DMS 273 (cell line): ENCODE measurements around the gene LSP1.

ENCODE experiments used
- DNase-seq: peaks from one replicate; lab custom pipeline; 2025; ENCODE audit not compliant: unreplicated experiment; lab: John Stamatoyannopoulos, UW

The LSP1 gene

DNA sequence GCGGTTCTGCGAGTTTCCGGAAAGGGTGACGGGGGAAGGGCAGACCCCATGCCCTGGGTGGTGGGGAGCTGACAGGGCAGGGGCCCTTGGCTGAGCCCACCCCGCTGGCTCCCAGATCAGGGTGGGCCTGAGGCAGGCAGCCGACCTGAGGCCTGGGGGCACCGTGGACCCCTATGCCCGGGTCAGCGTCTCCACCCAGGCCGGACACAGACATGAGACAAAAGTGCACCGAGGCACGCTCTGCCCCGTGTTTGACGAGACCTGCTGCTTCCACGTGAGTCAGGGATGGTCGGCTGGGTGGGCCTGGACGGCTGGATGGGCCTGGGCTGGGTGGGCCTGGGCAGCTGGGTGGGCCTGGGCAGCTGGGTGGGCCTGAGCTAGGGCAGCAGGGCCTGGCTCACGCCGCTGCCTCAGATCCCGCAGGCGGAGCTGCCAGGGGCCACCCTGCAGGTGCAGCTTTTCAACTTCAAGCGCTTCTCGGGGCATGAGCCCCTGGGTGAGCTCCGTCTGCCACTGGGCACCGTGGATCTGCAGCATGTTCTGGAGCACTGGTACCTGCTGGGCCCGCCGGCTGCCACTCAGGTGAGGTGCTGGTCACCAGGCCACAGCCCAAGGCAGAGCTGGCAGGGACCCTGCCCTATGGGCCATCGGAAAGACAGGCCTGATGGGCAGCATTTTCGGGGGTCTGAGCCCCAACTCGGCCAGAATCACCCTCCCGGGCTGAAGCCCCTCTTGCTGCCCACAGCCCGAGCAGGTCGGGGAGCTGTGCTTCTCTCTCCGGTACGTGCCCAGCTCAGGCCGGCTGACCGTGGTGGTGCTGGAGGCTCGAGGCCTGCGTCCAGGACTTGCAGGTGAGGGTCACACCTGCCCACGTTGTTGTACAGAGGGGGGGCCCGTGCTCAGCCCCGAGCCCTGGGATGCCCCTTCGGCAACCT, 16.6 kb upstream of the LSP1 start:
- DNase-seq = no peak

DNA sequence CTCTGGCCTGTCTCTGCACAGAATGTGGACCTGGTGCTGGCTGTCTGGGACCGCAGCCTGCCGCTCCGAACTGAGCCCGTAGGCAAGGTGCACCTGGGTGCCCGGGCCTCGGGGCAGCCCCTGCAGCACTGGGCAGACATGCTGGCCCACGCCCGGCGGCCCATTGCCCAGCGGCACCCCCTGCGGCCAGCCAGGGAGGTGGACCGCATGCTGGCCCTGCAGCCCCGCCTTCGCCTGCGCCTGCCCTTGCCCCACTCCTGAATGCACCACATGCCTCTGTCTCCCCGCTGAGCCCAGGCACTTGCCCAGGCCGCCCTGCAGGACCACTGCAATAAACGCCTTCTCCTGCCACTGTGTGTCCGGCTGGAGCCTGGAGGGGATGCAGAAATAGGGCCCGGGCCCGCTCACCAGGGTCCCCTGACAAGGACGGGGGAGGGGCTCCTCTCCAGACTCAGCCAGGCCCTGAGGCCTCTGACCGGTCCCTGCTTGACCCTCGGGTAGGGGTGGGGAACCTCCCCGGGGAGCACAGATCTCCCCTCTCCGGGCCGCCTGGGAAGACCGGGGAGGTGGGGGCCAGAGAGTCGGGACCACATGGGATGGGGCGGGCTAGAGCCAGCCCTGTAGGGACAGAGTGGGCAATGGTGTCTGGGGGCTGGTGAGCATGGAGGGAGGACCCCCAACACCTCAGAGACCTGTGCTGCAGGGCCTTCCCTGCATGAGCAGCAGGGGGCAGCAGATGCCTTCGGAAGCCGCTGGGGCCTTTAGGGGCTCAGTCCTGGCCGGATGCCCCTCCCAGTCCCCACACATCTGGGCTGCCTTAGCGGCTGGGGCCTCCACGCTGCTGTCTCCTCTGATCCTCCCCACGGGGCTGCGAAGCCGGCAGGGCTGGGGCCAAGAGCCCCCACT, 15.5 kb upstream of the LSP1 start:
- DNase-seq = peak; percentile 67

DNA sequence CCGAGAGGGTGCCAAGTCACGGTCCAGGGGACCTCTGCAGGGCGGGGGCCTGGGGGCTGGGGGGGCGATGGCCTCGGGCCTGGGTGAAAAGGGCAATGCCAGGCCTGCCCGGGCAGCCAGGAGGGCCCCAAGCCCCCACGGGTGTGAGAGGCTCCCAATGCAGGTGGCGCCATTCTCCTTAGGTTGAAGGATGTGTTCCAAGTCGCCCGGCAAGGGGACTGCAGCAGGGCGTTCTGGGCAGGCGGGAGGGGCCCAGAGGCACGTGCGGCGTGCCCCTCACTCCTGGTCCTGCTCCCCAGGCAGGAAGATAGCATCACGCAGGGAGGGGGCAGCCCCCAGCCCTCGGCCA, 14.8 kb upstream of the LSP1 start:
- no peak for DNase-seq

DNA sequence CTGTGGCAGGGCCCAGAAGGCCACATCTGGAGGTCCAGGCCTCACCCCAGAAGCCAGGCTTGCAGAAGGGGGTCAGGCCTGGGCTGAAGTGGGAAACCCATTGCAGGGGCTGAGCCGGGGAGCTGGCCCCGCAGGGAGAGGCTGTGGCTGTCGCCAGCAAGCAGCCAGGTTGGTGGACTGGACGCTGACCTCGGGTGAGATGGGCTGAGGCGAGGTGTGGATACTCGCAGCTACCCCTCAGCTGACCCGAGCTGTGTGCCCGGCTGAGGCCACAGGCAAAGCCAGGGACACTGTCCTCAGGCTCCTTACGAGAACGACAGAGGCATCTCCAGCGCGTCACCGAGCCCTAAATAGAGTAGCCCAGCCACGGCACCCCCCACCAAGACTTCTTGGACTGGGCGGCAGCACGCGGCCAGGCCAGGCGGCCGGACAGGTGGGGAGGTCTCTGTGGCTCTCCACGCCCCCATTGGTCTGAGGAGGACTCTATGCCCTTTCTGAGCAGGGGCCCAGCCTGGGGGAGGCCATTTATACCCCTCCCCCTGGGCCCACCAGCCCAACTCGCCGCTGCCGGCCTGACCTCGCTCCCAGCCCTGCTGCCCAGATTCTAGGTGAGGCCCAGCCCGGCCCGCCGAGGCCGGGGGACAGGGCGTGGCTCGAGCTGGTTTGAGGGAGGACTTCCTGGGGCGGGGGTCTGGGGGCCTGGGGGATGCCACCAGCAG, 14.3 kb upstream of the LSP1 start, which contains the start of gene TNNI2:
Gene TNNI2, plus strand, starts transcription at position 556 of the 719 bp plus-strand sequence. CDS start 716 bp downstream, outside the sequence.
- no peak for DNase-seq

DNA sequence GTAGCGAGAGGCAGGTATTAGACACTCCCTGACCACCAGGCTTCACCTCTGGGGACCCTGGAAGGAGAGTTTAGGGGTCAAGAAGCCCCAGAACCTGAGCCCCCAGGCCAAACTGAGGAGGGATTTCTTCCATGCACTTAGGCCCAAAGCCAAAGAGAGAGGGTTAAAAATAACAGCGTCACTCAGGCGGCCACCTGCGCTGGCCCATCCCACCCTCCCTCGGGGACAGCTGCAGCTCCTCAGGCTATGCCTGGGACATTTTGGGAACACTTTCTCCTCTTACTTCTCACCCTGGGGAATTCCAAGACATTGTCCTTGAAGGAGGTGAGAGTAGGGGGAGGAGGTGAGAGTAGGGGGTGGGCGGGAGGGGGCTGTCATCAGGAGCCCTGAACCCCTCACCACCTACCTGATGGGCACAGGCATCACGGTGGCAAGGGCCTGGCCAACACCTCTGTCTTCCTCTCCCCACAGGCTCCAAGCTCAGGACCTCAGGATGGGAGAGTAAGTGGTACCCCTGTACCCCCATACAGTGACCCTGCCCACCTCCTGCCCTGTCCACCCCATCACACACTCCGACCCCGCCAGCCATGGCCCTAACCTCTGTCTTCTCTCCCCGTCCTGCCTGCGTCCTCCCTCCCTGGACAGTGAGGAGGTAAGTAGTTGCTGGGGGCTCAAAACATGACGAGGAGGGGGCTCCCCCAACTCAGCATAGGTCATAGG, 13.5 kb upstream of the LSP1 start:
- DNase-seq = no peak

DNA sequence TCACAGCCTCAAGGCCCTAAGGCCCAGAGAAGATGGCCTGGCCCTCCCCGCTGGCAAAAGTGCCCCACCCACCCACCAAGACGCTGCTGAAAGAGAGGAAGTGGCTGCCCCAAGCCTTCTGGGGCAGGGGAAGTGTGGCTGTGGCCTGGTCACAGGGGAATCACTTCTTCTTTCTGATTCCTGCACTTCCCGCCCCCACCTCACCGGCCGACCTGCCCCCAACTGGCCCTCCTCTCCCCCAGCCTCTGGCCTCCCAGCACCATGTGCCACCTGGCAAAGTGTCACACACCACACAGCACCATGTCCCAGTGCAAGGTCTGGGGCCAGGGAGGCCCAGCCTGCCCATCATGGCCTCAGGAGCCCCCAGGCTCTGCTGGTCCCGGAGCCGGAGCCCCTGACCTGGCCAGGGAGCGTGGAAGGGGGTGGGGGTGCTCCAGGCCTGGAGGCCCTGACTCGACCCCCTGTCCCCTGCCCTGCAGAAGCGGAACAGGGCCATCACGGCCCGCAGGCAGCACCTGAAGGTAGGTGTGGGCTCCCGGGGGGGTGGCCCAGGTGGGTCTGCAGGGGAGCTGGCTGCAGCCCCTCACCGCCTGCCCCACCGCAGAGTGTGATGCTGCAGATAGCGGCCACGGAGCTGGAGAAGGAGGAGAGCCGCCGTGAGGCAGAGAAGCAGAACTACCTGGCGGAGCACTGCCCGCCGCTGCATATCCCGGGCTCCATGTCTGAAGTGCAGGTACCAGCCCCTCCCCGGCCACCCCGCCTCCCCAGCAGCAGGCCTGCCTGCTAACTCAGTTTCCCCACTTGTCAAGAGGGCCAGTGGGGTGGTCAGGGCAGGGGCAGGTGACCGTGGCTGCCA, 12.7 kb upstream of the LSP1 start:
- no peak for DNase-seq

DNA sequence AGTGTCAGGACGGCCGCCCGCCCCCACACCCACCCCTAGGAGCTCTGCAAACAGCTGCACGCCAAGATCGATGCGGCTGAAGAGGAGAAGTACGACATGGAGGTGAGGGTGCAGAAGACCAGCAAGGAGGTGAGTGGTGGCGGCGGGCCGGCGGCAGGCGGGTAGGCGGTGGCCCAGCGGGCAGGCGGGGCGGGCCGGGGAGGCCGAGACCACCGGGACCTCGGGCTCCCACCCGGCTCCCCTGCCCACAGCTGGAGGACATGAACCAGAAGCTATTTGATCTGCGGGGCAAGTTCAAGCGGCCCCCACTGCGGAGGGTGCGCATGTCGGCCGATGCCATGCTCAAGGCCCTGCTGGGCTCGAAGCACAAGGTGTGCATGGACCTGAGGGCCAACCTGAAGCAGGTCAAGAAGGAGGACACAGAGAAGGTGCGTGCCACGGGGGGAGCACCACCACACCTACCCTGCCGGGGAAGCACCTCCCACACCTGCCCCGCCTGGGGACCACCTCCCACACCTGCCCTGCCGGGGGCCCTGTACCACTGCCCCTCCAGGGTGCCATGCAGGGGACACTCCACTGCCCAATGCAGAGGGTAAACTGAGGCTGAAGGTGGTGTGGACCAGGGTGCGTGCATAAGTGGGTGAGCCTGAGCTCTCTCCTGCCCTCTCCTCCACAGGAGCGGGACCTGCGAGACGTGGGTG, 12.0 kb upstream of the LSP1 start:
- DNase-seq = no peak

DNA sequence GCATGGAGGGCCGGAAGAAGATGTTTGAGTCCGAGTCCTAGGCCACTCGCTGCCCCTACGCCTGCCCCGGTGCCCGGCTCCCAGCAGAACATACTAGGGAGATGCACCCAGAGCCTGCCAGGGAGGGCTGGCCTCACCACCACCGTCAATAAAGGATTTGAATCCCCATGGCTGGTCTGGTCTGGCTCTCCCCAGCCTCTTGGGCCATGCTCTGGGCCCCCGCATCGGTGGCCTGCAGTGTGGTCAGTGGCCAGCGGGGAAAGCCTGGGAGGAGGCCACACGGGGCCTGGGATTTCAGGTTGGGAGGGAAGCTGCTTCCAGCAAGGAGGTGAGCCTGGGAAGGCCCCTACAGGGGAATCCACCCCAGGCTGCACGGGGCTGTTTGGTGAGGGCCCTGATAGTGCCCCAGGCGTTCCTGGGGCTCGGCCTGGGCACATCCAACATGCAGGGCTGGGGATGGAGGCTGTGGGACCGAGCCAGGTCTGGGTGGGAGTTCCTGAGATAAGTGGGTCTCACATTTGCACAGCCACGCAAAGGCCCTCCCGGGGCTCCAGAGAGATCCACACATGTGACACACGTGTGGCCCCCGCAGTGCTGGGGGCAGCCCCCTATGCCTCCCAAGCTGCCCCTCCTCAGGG, 11.3 kb upstream of the LSP1 start:
- DNase-seq = no peak

DNA sequence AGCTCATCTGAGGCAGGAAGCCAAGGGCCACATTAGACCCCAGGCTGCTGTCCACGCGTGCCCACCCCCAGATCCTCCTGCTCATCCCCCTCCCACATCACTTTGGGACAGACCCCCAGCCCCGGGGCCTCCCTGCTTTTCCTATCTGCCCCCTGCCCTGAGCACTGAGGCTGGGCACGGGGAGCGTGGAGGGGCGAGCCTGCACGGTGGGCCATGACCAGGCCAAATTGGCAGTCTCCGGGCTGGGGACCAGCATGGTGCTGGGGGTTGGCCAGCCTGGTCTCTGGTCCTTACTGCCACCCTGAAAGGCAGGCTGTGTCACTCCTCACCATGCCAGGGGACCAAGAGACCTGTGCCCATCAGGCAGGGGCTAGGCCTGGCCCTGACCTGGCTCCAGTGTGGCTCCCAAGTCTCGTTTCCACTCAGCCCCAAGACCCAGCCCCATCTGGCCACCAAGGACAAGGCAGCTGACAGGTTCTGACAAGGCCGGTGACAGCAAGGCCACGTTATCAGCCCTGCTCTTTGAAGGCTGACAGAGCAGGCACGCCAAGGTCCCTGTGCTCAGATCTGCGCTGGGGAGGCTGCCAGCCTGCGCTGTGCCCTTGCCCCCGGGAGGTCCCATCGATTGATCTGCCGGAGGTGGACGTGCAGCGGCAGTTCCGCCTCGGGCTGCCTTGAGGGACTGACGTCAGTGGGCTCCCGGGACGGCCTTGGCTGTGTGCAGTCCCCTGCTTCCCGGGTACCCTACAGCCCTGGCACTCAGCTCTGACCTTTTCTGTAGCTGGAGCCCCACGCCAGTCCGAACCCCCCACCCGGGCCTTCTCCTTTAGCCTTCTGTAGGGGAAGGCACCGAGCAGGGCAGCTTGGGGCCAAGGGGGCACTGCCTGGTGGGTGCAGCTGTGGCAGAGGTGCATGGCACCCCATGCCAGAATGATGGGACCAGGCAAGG, 10.5 kb upstream of the LSP1 start:
- no peak for DNase-seq

DNA sequence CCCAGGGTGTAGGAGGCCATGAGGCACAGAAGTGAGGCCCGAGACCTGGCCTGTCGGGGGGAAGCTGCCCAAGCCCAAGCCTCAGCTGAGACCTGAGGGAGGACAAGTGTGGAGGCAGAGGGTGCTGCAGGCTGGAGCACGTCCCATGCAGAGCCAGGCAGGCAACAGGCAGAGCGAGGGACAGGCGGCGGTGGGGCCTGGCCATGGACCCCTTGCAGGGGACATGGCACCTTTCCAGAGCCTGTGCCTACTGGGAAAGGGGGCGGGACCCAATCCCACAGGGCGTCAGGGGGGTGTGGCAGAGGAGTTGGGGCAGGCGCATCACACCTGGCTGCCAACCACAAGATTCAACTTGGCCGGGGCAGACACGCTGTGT, 9.8 kb upstream of the LSP1 start:
- no peak for DNase-seq

DNA sequence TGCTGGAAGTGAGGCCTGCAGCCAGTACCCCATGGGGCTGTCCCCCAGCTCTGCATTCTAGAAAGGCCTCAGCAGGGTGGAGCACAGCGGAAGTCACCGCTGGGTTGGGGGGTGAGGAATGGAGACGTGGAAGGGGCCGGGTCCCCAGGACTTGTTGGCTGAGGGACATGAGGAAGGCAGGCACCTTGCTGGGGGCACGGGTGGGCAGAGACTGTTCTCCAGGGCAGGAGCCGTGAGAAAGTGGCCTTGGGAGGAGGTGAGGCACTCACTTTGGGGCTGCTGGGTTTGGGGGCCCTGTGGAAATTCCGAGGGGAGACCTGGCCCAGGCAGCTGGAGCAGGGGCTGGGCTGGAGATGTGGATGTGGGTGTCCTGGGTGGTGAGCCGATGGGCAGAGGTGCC, 9.1 kb upstream of the LSP1 start:
- DNase-seq = no peak

DNA sequence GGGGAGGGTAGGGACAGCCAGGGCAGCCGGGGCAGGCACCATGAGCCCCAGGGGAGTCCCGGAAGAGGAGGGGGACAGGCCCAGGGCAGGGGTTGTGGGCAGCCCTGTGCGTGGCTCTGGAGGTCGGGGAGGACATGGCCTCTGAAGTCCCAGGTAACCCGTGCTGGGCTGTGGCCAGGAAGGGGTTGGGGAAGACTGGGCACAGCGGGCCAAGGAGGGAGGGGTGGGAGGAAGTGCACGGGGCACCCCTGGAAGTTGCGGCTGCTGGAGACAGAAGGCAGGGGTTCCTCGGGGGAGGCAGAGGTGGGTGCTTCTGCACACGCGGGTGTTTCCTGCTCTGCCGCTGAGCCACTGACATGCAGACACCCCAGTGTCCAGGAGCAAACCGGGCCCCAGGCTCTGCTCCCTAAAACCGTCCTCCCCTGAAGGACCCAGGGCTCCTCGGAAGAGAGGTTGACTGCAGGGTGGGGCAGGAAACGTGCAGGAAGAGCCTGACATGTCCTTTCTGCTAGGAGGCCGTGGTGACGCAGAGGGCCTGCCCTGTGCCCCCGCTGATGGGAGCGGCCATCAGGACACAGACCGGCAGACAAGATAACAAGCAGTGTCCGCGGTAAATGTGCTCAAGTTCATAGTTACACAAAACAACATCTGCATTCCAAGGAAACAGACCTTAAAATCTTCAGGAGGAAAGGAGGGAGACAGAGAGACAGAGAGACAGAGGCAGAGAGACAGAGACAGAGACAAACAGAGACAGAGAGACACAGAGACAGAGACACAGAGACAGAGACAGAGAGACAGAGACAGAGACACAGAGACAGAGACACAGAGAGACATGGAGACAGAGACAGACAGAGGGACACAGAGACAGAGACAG, 8.4 kb upstream of the LSP1 start:
- DNase-seq = no peak

DNA sequence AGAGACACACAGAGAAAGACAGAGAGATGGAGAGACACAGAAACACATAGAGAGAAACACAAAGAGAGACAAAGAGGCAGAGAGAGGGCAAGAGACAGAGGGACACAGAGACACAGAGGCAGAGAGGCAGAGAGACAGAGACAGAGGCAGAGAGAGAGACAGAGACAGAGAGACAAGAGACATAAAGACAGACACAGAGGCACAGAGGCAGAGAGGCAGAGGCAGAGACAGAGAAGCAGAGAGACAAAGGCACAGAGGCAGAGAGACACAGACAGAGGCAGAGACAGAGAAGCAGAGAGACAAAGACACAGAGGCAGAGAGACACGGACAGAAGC, 7.8 kb upstream of the LSP1 start:
- no peak for DNase-seq

DNA sequence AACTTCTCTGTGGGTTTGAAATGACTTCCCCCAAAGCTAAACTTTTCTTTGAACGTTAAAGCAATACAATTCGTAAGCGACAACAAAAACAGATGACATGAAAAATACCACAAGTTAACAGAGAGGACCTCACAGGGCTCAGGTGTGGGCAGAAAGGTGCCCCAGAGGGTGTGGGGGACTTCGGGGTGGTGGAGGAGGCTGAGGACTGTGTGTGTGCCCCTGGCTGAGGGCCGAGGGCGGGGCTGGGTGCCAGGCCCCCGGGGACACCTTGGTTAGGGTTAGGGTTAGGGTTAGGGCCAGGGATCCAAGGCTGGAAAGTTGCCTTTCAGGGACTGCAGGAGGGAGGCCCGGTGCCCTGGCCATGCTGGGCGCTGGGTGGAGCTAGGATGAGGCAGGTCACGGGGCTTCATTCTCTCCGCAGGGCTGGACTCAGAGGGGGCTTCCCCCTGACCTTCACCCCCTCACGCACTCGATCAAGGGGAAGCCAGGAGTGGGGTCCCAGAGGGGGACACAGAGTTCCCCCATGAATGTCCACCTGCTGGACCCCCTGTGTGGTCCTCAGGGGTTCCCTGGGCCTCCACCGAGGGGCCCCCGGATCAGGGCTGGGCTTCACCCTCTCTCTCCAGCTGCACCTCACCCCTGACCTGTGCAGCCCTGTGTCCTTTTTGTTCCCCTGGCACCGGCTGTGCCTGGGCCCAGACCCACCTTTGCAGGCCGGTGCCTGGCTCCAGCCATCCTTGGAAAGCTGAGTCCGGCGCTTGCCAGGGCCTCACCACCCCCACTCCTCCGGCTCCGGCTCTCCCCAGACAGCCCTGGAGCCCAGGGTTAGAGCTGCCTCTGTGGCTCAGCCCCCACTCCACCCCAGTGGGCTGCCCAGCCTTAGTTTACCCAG, 7.1 kb upstream of the LSP1 start:
- no peak for DNase-seq

DNA sequence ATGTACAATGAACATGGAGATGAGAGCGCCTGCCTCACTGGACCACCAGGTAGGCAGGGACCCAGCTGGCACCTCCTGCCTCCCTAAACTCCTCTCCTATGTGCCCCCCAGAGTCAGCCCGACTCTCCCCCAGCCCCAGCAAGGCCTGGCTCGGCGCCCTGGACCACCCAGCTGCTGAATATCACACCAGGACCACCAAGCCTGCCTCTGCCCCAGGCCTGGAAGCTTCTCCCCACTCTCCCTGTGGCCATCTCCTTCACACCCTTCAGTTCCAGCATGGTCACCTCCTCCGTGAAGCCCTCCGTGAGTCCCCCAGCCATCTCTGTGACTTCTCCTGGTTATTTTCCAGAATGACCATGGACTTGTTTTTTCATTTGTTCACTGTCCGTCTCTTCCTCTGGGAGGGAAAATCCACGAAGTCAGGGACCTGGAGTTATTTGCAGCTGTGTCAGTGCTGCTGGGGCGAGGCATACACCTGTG, 6.4 kb upstream of the LSP1 start:
- no peak for DNase-seq
